A172 (cell line): Measurements from ENCODE around the gene ZNF385C. TPM values are rescaled to one million over a fixed set of nuclear protein-coding genes. Genes with fewer than 3 reads are reported as not detected.

Source experiments
- DNase-seq: peaks from one replicate; pipeline ENCODE4 v3.0.0-alpha.2; 2015; ENCODE audit warnings: low spot score
- total RNA-seq: library from RNA; depleted of rRNA; stranded (reverse); fragments of >200 nt; shearing (Covaris generic); gene quantifications from 2 replicates; pipeline ENCODE4 v1.2.3, GENCODE V29; 2014; rRNA removed

The ZNF385C gene
- total RNA-seq, 1 experiment from 2014 or later: not detected

DNA sequence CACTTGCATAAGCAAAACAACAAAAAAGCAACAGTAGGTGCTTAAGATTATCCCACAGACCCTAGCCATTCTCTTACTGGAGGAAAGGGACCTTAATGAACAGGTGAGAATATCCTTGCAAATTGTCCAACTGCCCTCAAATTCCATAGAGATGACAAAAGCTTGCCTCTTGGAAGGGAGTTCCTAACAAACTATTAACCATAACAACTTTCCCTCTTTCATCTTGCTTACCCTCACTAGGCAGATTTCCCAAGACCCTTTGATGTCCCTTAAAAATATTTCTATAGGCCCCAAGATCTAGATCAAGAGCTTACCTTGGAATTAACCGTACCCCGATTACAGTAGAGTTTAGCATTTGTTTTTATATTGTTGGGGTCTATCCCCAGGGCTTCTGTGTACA lies 109.9 kb downstream of the ZNF385C start:
- DNase-seq: no peak

DNA sequence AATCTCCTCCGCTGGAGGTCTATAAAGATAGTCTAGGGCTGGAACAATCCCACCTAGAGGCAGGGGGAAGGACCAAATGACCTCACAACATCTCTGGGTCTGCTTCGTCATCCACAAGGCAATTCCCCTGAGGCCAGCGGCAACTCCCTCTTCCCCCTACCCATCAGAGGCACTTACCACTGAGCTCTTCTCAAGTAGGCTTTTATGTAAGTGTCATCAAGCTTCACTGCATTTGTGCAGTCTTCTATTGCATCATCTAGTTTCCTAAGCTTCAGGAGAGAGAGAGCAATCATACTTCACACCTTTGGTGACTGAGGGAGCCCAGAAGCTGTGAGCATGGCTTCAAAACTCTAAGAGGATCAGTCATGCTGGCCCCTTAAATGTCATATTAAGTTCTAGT lies 110.6 kb downstream of the ZNF385C start:
- no peak for DNase-seq

DNA sequence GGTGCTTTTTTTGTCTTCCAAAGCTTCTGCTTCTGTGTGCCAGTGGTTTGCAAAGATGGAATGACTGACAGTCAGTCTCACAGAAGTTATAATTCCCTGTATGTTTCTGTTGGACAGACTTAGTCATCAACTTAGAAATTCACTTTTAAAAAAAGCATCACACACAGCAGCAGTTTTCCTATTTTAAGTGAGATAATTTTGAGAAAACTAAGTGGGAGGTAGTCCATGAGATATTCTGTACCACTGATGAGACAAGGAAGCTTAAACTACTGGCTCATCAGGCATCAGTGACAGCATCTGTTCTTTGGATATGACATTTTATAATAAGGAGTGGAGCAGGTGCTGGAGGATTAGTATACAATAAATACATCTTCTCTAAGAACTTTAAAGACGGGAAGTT lies 111.6 kb downstream of the ZNF385C start:
- no peak for DNase-seq

DNA sequence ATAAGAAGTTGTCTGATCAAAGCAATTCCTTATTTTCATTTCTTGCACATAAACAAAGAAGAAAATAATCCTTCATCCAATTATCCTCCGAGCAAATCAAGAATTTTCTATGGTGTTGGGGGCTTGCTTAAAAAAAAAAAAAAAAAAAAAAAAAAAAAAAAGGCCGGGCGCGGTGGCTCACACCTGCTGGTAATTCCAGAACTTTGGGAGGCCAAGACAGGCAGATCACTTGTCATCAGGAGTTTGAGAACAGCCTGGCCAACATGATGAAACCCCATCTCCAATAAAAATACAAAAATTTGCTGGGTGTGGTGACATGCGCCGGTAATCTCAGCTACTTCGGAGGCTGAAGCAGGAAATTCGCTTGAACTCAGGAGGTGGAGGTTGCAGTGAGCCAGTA lies 112.4 kb downstream of the ZNF385C start:
- DNase-seq: no peak

DNA sequence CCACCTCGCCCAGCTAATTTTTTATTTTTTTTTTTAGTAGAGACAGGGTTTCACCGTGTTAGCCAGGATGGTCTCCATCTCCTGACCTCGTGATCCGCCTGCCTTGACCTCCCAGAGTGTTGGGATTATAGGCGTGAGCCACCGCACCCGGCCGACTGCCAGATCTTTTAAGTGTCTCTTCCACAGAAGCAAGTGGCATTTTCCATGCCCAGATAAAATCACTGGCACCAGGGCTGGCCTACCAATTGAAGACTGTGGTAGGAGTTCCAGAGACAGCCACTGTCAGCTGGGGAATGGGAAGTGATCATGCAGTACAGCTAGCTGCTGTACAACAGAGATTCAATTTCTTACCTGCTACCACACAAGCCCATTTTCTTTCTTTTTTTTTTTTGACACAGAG lies 113.8 kb downstream of the ZNF385C start:
- no peak for DNase-seq

DNA sequence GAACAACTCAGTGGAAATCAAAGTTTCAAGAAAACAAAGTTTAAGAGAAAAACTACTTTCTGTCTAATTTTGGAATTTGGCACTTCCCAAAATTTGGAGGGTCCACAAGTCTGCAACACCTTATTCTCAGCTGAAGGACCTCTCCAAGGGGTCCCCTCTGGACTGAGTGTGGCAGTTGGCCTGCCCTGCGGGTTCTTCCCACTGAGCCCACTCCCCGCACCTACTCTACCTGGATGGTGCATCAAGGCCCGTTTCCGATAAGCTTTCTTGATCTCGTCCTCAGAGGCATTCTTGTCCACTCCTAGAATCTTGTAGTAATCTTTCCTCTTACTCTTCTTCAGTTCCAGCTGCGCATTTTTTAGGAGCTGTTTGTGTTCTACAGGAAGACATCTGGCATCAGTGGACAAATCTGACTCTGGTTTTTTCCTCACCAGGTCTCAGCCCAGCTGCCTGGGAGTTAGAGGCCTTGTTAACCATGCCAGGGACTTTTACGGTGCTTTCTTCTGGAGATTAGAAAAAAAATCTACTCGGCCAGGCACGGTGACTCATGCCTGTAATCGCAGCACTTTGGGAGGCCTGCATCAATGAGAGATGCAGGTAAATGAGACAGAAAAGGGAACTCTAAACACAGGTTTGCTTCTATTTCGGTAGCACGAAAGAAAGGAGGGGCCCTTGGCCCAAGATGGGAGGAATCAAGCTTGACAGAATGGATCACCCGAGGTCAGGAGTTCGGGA lies 116.1 kb downstream of the ZNF385C start:
- DNase-seq: peak; percentile 71

DNA sequence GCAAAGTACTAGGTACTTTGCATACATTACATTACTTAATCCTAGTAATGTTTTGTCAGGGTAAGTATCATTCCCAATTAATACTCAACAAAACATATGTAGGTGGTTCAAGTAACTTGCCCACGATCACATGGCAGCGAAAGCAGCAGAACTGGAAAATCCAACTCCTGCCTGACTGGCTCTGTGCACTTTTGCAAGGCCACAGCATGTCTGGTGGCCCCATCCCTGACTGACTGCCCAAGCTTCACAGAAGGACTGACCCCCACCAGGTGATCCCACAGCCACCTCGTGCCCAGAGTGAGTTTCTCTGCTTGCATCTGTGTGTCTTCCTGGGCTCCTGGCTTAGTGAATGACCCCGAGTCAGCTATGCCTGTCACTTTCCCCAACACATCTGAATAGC lies 120.3 kb downstream of the ZNF385C start:
- DNase-seq: no peak

DNA sequence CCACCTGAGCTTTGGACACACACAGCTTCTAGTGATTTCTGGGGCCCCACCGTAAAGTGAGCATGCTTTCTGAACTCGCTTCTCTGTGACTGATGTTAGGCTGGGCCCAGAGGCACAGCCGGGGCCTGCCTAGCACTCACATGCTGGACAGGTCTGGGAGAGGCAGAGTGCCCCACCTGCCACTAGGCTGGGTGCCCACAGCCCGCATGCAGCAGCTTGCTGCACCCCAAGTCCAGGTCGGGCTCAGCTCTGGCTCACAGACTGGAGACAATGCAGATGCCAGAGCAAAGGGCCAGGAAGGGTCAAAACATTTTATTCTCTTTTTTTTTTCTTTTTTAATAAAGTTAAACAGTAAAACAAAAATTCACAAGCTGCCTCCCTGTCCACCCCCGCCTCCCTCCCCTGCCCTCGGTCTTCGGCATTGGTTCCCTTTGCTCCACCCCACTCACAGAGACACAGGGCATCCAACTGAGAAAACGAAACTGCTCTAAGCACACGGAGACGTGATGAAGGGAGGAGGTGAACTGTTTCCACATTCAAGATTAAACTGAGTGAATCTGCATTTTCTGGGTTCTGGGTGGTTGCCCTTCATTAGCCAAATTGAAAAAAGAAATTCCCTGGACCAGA lies 122.0 kb downstream of the ZNF385C start:
- DNase-seq: no peak

Other genes starting within 250 kb of the ZNF385C start
- gene KLHL11, start 233.1 kb downstream of the ZNF385C start, total RNA-seq: 31.5 and 34.8 TPM in 2 replicates
- 212 and 231 TPM in 2 replicates for gene ACLY, start 179.5 kb downstream of the ZNF385C start, total RNA-seq
- 1.8 and 2.2 TPM in 2 replicates for gene ODAD4, start 167.9 kb downstream of the ZNF385C start, total RNA-seq
- gene CNP, start 131.7 kb downstream of the ZNF385C start, total RNA-seq: 110 and 127 TPM in 2 replicates
- gene DNAJC7, start 81.0 kb downstream of the ZNF385C start, total RNA-seq: 118 and 132 TPM in 2 replicates
- gene NKIRAS2, start 78.4 kb downstream of the ZNF385C start, total RNA-seq: 48.6 and 51.8 TPM in 2 replicates
- gene C17orf113, start 47.9 kb downstream of the ZNF385C start, total RNA-seq: not detected in 2 replicates
- 7.8 and 10.0 TPM in 2 replicates for gene DHX58, start 14.2 kb upstream of the ZNF385C start, total RNA-seq
- gene KAT2A, start 22.9 kb upstream of the ZNF385C start, total RNA-seq: 19.9 and 22.3 TPM in 2 replicates
- gene HSPB9, start 24.3 kb upstream of the ZNF385C start, total RNA-seq: not detected in 2 replicates
- gene RAB5C, start 56.5 kb upstream of the ZNF385C start, total RNA-seq: 96.9 and 131 TPM in 2 replicates
- 0.02 TPM in 1 of 2 replicates, not detected in the other for gene KCNH4, start 82.7 kb upstream of the ZNF385C start, total RNA-seq
- not detected in 2 replicates for gene HCRT, start 87.0 kb upstream of the ZNF385C start, total RNA-seq
- gene GHDC, start 96.0 kb upstream of the ZNF385C start, total RNA-seq: 27.0 and 31.5 TPM in 2 replicates
- 23.4 and 30.9 TPM in 2 replicates for gene STAT5B, start 177.9 kb upstream of the ZNF385C start, total RNA-seq
- gene STAT5A, start 190.0 kb upstream of the ZNF385C start, total RNA-seq: 5.0 and 5.5 TPM in 2 replicates